ENCODE measurements around the gene CACTIN.

CACTIN gene

DNA sequence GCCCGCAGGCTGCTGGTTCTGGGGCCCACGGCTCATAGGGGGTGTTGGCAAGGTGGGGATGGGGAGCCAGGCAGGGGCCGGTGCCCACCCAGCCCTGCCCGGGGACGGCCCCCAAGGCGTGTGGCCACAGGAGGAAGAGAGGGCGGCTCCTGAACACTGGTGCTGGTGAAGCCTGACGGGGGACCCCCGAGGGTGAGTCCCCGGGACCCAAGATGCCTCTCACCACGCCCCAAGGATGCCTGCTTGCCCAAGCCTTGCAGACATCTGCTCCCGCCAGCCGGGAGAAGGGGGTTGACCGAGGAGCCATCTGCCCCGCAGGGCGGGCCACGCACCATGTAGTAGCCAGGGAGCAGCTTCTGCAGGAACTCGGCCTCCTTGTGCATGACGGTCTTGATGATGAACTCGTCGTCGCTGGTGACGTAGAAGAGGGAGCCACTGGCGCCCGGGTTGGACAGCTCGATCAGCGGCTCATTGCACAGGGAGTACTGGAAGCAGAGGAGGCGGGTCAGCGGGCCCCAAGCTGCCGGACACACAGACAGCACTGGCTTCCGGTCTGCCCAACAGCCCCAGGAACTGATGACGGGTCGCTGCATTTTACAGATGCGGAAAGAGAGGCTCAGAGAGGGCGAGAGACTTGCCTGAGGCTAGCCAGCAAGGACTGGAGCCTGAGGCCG lies 29.6 kb upstream of the CACTIN start:
- no peak overlapping the region for H3K4me3 ChIP-seq (ENCODE audit: low read depth, low read length)
- TF ChIP-seq, protein P1, sequence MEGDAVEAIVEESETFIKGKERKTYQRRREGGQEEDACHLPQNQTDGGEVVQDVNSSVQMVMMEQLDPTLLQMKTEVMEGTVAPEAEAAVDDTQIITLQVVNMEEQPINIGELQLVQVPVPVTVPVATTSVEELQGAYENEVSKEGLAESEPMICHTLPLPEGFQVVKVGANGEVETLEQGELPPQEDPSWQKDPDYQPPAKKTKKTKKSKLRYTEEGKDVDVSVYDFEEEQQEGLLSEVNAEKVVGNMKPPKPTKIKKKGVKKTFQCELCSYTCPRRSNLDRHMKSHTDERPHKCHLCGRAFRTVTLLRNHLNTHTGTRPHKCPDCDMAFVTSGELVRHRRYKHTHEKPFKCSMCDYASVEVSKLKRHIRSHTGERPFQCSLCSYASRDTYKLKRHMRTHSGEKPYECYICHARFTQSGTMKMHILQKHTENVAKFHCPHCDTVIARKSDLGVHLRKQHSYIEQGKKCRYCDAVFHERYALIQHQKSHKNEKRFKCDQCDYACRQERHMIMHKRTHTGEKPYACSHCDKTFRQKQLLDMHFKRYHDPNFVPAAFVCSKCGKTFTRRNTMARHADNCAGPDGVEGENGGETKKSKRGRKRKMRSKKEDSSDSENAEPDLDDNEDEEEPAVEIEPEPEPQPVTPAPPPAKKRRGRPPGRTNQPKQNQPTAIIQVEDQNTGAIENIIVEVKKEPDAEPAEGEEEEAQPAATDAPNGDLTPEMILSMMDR (conservative IDR thresholded peaks at IDR 0.05; ENCODE audit: low read depth, low read length): no peak
- no peak for DNase-seq (ENCODE audit: low read depth)

DNA sequence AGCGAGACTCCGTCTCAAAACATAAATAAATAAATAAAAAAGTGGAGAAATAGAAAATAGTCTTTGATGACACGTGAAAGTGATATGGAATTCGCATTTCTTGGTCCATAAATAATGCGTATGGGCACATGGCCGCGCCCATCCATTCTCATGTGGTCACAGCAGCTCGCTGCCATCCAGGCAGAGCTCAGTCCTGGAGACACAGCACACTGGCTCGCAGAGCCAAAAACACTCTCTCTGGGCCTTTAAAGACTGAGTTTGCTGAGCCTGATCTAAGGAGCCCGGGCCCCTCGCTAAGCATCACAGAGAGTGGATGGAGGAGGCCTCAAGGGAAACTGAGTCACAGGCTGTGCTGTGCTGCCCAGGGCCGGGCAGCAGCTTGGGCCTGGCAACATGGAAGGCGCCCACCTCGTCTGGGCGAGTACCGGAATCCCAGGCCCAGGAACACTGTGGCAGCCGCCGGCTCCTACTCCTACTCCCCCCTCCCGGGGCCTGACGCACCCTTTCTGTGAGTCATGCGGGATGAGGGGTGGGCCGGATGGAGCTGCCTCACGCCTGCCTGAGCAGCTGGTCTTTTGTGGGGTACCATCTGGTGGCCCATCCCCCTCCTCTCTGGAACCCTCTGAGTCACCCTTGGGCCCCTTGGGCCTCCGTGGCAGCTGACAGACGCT lies 28.9 kb upstream of the CACTIN start:
- TF ChIP-seq, protein P1 (conservative IDR thresholded peaks at IDR 0.05; ENCODE audit: low read depth, low read length): no peak

DNA sequence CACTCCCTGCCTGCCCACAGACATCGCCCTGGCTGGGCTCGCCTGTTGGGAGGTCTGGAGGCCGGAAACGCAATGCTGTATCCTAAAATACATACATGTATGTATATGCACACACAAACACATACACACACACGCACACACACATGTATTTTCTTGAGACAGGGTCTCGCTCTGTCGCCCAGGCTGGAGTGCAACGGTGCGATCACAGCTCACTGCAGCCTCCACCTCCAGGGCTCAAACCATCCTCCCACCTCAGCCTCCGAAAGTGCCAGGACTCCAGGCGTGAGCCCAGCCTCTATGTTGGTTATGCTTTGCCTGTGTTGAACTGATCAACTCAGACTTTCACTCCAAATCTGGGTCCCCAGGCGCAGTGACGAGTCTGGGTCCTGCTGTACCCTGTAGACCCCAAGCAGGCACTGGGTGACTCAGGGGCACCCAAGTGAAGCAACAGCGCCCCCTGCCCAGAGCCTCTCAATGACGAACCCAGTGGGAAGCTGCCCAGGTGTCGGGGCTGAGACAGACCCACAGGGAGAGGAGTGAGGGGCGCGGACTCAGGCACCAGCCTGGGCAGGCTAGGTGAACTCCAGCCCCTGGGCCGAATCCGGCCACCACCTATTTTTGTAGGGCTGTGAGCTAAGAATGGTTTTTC lies 27.4 kb upstream of the CACTIN start:
- TF ChIP-seq, protein P1 (conservative IDR thresholded peaks at IDR 0.05; ENCODE audit: low read depth, low read length): peak; percentile 36
- H3K4me3 ChIP-seq (ENCODE audit: low read depth, low read length): no peak overlapping the region
- no peak for DNase-seq (ENCODE audit: low read depth)

More for the DNA sequence above, 28.9 kb upstream of the CACTIN start:
- H3K4me3 ChIP-seq (ENCODE audit: low read depth, low read length): no peak overlapping the region
- peak; percentile 85 for DNase-seq (ENCODE audit: low read depth)

DNA sequence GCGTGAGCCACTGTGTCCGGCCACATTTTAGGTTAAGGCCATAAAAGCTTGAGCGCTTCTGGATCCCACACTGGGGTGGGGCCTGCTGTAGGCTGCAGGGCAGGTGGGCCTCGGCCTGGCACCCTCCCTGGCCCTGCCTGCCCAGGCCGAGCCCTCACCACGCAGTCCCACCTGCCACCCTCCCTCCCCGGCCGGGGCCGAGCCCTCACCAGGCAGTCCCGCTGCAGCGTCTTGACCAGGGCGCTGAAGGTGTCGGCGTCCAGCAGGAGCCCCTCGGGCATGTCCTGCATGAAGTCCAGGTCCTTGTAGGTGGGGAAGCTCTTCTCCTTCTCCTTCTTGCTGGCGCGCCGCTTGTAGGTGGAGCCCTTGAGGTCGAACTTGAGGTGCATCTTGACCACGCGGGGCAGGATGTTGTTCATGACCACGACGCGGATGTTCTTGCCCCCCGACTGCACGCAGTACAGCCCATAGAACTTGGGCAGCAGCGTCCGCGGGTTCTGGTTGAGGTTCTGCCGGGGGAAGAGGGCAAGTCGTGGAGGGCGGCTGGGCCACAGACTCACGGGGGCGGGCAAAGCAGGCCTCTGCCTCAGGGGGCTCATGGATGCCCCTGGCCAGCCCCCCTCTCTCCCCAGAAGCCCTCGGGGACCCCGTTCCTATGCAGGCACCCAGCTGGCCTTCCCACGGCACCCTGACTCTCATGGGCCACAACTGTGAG lies 26.6 kb upstream of the CACTIN start:
- no peak overlapping the region for H3K4me3 ChIP-seq (ENCODE audit: low read depth, low read length)
- no peak for DNase-seq (ENCODE audit: low read depth)
- TF ChIP-seq, protein P1 (conservative IDR thresholded peaks at IDR 0.05; ENCODE audit: low read depth, low read length): no peak

DNA sequence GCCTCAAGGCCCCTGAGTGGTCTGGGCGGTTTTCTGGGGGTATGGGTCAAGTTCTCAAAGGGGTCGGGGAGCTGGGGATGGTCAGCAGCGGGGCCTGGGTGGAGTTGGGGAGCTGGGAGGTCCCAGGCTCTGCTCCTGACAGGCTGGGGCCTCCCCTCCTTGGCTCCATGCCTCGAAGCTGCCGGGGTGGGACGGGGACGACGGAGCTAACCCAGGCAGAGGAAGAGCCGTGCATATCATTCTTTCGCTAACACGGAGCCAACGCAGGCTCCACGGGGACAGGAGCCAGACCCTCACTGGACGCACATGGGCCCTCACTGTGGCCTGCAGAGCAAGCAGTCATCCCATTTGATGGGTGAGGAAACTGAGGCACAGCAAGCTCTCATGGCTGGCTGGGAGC lies 25.8 kb upstream of the CACTIN start:
- H3K4me3 ChIP-seq (ENCODE audit: low read depth, low read length): no peak overlapping the region
- no peak for DNase-seq (ENCODE audit: low read depth)
- TF ChIP-seq, protein P1 (conservative IDR thresholded peaks at IDR 0.05; ENCODE audit: low read depth, low read length): no peak

DNA sequence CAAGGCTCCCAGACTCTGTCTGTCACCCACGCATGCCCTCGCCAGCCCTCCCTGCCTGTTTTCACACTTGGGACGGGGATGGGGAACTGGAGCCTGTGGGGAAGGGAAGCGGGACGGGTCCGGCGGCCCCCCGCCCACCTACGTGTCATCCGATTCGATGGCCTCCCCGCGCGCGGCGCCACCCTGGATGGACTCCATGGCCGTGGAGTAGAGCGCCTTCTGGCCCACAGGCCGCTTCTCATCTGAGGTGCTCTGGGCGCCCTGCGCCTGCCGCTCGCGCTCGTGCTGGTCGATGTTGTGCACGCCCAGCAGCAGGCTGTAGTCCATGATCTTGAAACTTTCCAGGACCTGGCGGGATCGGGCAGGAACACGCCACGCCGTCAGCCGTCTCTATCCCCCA lies 25.1 kb upstream of the CACTIN start:
- TF ChIP-seq, protein P1 (conservative IDR thresholded peaks at IDR 0.05; ENCODE audit: low read depth, low read length): no peak
- H3K4me3 ChIP-seq (ENCODE audit: low read depth, low read length): no peak overlapping the region
- DNase-seq (ENCODE audit: low read depth): no peak

Data from choroid plexus epithelial cell (primary cell).